Neural cell (in vitro differentiated cells): ENCODE measurements around the gene AHI1. TPM values are rescaled to one million over a fixed set of nuclear protein-coding genes. Genes with fewer than 3 reads are reported as not detected.
A peak's percentile ranks its signal among the peaks of the same experiment; 100 is the strongest.

Source experiments
- H2AFZ ChIP-seq: fragments of 200-600, 300-800 bp; sonication (generic), shearing (Covaris generic); 2 replicates; pipeline ENCODE4 v1.6.0; 2014; ENCODE audit warnings: low read depth, mild to moderate bottlenecking, antibody characterized with exemption, low read length, moderate library complexity
- H3F3A ChIP-seq: fragments of 200-600 bp; shearing (Covaris generic); 2 replicates; pipeline ENCODE4 v1.6.1; 2016; ENCODE audit warnings: mild to moderate bottlenecking, moderate library complexity, mixed read lengths, antibody characterized with exemption, low read length; ENCODE audit not compliant: insufficient read depth, poor library complexity, severe bottlenecking
- H3K27ac ChIP-seq: fragments of 200-600, 300-800 bp; sonication (generic), shearing (Covaris generic); 2 replicates; pipeline ENCODE4 v1.5.1; 2014; ENCODE audit warnings: mild to moderate bottlenecking, low read length, moderate library complexity
- H3K27me3 ChIP-seq: fragments of 300-800, 200-600 bp; sonication (generic), shearing (Covaris generic); 2 replicates; pipeline ENCODE4 v1.6.0; 2014; ENCODE audit warnings: mild to moderate bottlenecking, low read depth, low read length, moderate library complexity; ENCODE audit not compliant: insufficient read depth
- H3K36me3 ChIP-seq: fragments of 300-800, 200-600 bp; sonication (generic), shearing (Covaris generic); 2 replicates; pipeline ENCODE4 v1.5.1; 2014; ENCODE audit warnings: mild to moderate bottlenecking, antibody characterized with exemption, low read length, moderate library complexity; ENCODE audit not compliant: insufficient read depth
- H3K4me2 ChIP-seq: fragments of 300-800, 200-600 bp; sonication (generic), shearing (Covaris generic); 2 replicates; pipeline ENCODE4 v1.6.0; 2014; ENCODE audit warnings: mild to moderate bottlenecking, low read length
- H3K4me3 ChIP-seq: fragments of 300-800, 200-600 bp; sonication (generic), shearing (Covaris generic); 2 replicates; pipeline ENCODE4 v1.5.1; 2014; ENCODE audit warnings: mild to moderate bottlenecking, low read length, moderate library complexity
- H3K79me2 ChIP-seq: fragments of 200-600 bp; shearing (Covaris generic); replicated peaks from 2 replicates; pipeline ENCODE4 v1.6.0; 2014; ENCODE audit warnings: mild to moderate bottlenecking, low read length, moderate library complexity; ENCODE audit not compliant: insufficient read depth
- H3K9ac ChIP-seq: fragments of 300-800, 200-600 bp; sonication (generic), shearing (Covaris generic); 2 replicates; pipeline ENCODE4 v1.6.1; 2016; ENCODE audit warnings: mild to moderate bottlenecking, low read length, mixed read lengths
- H3K9me2 ChIP-seq: fragments of 200-600 bp; shearing (Covaris generic); 2 replicates; pipeline ENCODE4 v1.6.1; 2016; ENCODE audit warnings: mild to moderate bottlenecking, low read length, mixed read lengths; ENCODE audit not compliant: insufficient read depth
- H3K9me3 ChIP-seq: fragments of 200-600, 300-800 bp; sonication (generic), shearing (Covaris generic); 2 replicates; pipeline ENCODE4 v1.6.1; 2016; ENCODE audit warnings: mild to moderate bottlenecking, mixed run types, low read length, moderate library complexity, mixed read lengths
- H4K20me1 ChIP-seq: fragments of 200-600 bp; shearing (Covaris generic); 2 replicates; pipeline ENCODE4 v1.6.1; 2016; ENCODE audit warnings: mild to moderate bottlenecking, mixed run types; ENCODE audit not compliant: insufficient read depth
- CTCF ChIP-seq: fragments of 450-650 bp; IDR thresholded peaks from 2 replicates; pipeline ENCODE4 v1.5.1; 2014; ENCODE audit warnings: antibody characterized with exemption, mild to moderate bottlenecking, moderate library complexity; ENCODE audit not compliant: poor library complexity, severe bottlenecking
- EP300 ChIP-seq: fragments of 450-650 bp; conservative IDR thresholded peaks from 2 replicates; pipeline ENCODE4 v1.6.1; 2014; ENCODE audit warnings: antibody characterized with exemption, mild to moderate bottlenecking, moderate library complexity; ENCODE audit not compliant: poor library complexity, severe bottlenecking
- EZH2 ChIP-seq: fragments of 200-600, 300-800 bp; shearing (Covaris generic), sonication (generic); IDR thresholded peaks from 2 replicates; pipeline ENCODE4 v1.6.1; 2014; ENCODE audit warnings: antibody characterized with exemption, low read length, borderline replicate concordance, mild to moderate bottlenecking; ENCODE audit not compliant: insufficient read depth, poor library complexity, severe bottlenecking
- MXI1 ChIP-seq: fragments of 450-650 bp; conservative IDR thresholded peaks from 2 replicates; pipeline ENCODE4 v1.6.1; 2014; ENCODE audit warnings: antibody characterized with exemption, mild to moderate bottlenecking; ENCODE audit not compliant: poor library complexity, severe bottlenecking
- POLR2AphosphoS5 ChIP-seq: IDR thresholded peaks from 2 replicates; pipeline ENCODE4 v1.6.1; 2012
- RAD21 ChIP-seq: fragments of 450-650 bp; conservative IDR thresholded peaks from 2 replicates; pipeline ENCODE4 v1.6.1; 2014; ENCODE audit warnings: antibody characterized with exemption, mild to moderate bottlenecking, moderate library complexity
- REST ChIP-seq: IDR thresholded peaks from 2 replicates; pipeline ENCODE4 v1.6.1; 2012; ENCODE audit warnings: borderline replicate concordance
- SMC3 ChIP-seq: fragments of 450-650 bp; conservative IDR thresholded peaks from 2 replicates; pipeline ENCODE4 v1.6.1; 2014; ENCODE audit warnings: antibody characterized with exemption, mild to moderate bottlenecking, moderate library complexity; ENCODE audit not compliant: poor library complexity
- TAF1 ChIP-seq: IDR thresholded peaks from 2 replicates; pipeline ENCODE4 v1.6.1; 2012; ENCODE audit warnings: low read depth
- polyA plus RNA-seq: library from polyadenylated mRNA; depleted of rRNA; stranded (reverse); fragments of >200 nt; gene quantifications from 2 replicates; pipeline ENCODE4 v1.2.3, GENCODE V29; 2014

Gene AHI1
- polyA plus RNA-seq, 1 donor from 2014 or later, result 58.2 TPM

GRCh38 chr6:135423649-135424128 is 73.9 kb downstream of the AHI1 start:
- no peak for TF ChIP-seq EZH2
- no peak for TF ChIP-seq MXI1
- peak; percentile 86 for TF ChIP-seq CTCF
- TF ChIP-seq RAD21, result peak; percentile 79
- no peak for TF ChIP-seq EP300
- no peak for TF ChIP-seq TAF1
- TF ChIP-seq SMC3, result peak; percentile 82
- no peak for TF ChIP-seq REST
- TF ChIP-seq POLR2AphosphoS5, result no peak
- H2AFZ ChIP-seq, result no peak overlapping the region
- H3K27ac ChIP-seq, result no peak overlapping the region

GRCh38 chr6:135419162-135419561 is 78.4 kb downstream of the AHI1 start:
- H4K20me1 ChIP-seq, result no peaks in the 10 kb centered on the region
- no peaks in the 10 kb centered on the region for H3K9me2 ChIP-seq
- H3F3A ChIP-seq, result no peaks in the 10 kb centered on the region
- H3K27me3 ChIP-seq, result no peaks in the 10 kb centered on the region
- no peak overlapping the region for H3K9ac ChIP-seq
- TF ChIP-seq REST (no peak), RAD21 (no peak), EP300 (no peak), CTCF (no peak), POLR2AphosphoS5 (no peak), MXI1 (no peak), TAF1 (no peak), SMC3 (no peak), EZH2 (no peak)
- H3K4me3 ChIP-seq, result no peak overlapping the region
- H3K27ac ChIP-seq, result no peak overlapping the region
- H3K4me2 ChIP-seq, result no peak overlapping the region
- H3K79me2 ChIP-seq, result no peaks in the 10 kb centered on the region
- H3K36me3 ChIP-seq, result no peaks in the 10 kb centered on the region
- H3K9me3 ChIP-seq, result no peaks in the 10 kb centered on the region
- H2AFZ ChIP-seq, result no peak overlapping the region

More at GRCh38 chr6:135423649-135424128, 73.9 kb downstream of the AHI1 start:
- no peak overlapping the region for H3K4me3 ChIP-seq
- peaks cover 3% of the 10 kb centered on the region for H3F3A ChIP-seq
- no peaks in the 10 kb centered on the region for H3K79me2 ChIP-seq
- H3K9ac ChIP-seq, result no peak overlapping the region
- no peaks in the 10 kb centered on the region for H4K20me1 ChIP-seq
- H3K36me3 ChIP-seq, result no peaks in the 10 kb centered on the region
- H3K27me3 ChIP-seq, result no peaks in the 10 kb centered on the region
- H3K9me2 ChIP-seq, result no peaks in the 10 kb centered on the region
- no peak overlapping the region for H3K4me2 ChIP-seq
- no peaks in the 10 kb centered on the region for H3K9me3 ChIP-seq
